ENCODE measurements around the gene CNST.

DNA sequence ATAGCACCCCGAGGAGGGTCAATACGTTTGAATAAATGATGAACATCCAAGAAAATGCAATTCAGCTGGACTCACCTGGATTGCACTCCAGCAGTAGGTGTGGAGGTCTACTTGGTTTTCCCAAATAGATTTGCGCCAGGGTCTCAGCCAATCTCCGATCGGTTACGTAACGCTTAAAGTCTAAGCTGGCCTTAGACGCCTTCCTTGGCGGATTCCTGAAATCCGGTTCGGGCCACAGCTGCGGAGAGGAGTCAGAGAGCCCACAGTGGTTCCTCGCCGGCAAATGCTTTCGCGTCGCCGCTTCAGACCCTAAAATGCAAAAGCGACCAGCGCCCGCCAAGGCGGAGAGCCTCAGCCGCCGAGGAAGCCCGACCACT, 517 bp upstream of the CNST start:
- TF ChIP-seq, protein P1, sequence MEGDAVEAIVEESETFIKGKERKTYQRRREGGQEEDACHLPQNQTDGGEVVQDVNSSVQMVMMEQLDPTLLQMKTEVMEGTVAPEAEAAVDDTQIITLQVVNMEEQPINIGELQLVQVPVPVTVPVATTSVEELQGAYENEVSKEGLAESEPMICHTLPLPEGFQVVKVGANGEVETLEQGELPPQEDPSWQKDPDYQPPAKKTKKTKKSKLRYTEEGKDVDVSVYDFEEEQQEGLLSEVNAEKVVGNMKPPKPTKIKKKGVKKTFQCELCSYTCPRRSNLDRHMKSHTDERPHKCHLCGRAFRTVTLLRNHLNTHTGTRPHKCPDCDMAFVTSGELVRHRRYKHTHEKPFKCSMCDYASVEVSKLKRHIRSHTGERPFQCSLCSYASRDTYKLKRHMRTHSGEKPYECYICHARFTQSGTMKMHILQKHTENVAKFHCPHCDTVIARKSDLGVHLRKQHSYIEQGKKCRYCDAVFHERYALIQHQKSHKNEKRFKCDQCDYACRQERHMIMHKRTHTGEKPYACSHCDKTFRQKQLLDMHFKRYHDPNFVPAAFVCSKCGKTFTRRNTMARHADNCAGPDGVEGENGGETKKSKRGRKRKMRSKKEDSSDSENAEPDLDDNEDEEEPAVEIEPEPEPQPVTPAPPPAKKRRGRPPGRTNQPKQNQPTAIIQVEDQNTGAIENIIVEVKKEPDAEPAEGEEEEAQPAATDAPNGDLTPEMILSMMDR (conservative IDR thresholded peaks at IDR 0.05) = no peak
- TF ChIP-seq ZFX (IDR thresholded peaks at IDR 0.05) = no peak
